Hematopoietic multipotent progenitor cell treated with erythropoietin and hydrocortisone succinate and interleukin-3 and kit ligand, for 8 days (in vitro differentiated cells): ENCODE measurements around the gene PDE9A.
"Not testable (repeated sequence)": the region's sequence is repeated elsewhere in the genome, so short reads cannot be mapped to it uniquely, and the experiment has no call there.

Source experiments
- DNase-seq: peaks from one replicate; pipeline ENCODE4 v3.0.0-alpha.2; 2015

PDE9A gene

GRCh38 chr21:42653231-42654061 is at the start of gene PDE9A:
PDE9A (plus strand) TSS chr21:42653621; CDS start chr21:42653815, 194 bp downstream.
- DNase-seq: no peak

DNA sequence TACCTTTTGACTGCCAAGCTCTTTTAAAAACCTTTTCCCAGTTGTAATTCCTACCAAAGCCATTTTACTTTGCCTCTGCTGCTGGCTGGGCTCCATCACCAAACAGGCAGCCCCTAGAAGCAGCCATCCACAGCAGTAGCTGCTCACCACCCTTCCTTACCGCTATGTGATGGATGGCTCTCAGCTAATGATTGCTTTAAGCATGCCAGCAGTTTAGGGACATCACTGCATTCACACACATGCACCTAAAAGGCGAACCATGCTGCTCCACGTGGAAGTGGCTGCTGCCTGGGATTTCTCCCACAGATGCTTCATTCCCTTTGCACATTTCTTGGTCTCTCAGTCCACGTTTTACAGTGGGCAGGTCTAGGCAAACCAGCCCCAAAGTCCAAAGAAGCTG is 46.3 kb upstream of the PDE9A start:
- no peak for DNase-seq

DNA sequence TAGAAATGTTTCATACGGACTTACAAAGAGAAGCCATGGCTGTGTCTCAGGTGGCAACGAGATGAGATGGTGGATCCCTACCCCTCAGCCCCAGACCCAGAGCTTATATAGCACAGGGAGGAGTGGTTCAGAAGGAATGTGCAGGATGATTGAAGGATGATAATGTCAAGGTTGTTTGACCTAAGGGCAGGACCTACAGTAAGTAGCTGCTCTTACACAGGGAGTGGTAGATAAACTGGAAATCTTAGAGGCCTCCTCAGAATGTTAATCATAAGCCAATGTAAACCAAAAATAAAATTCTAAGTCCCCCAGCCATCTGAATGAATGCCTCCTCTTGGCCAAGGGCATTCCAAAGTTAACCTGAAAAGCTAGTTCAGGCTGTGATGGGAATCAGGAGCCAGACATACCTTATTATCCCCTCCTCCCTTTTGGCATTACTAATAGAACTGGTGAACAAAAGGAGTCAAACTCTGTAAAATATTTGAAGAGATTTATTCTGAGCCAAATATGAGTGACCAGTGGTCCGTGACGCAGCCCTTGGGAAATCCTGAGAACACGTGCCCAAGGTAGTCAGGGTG is 45.8 kb upstream of the PDE9A start:
- DNase-seq: no peak

DNA sequence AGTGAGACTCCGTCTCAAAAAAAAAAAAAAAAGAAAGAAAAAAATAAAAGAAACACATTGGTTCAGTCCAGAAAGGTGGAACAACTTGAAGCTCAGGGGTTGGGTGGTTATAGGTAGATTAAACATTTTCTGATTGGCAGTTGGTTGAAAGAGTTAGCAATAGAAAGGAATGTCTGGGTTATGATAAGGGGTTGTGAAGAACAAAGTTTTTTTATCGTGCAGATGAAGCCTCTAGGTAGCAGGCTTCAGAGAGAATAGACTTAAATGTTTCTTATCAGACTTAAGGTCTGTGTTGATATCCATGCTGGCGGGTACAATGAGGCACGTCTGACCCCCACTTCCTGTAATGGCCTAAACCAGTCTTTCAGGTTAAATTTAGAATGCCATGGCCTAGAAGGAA is 45.0 kb upstream of the PDE9A start:
- DNase-seq: peak; percentile 74

GRCh38 chr21:42609811-42610210 is 43.6 kb upstream of the PDE9A start:
- DNase-seq: peak; percentile 20

GRCh38 chr21:42611852-42612251 is 41.6 kb upstream of the PDE9A start:
- no peak for DNase-seq

- peak; percentile 21 for DNase-seq
Observed at GRCh38 chr21:42612390-42612789, 41.0 kb upstream of the PDE9A start.

DNA sequence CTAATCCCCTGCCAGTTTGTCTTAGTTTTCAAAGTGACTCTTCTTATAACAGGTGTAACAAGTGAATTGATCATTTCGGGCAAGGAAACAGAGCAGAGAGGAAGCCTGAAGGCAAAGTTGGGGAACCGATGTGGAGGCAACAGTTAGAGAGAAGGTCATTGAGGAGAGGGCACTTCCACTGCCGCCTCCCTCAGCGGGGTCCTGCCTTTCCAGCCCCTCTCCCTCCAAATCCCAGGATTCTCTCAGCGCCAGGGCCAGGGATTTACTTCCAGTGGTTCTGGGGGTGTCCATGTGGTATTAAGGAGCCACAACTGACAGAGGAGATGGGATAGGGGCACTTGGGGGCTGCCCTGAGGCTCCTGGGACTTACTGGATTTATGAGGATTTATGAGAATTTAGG is 39.7 kb upstream of the PDE9A start:
- DNase-seq: no peak

DNA sequence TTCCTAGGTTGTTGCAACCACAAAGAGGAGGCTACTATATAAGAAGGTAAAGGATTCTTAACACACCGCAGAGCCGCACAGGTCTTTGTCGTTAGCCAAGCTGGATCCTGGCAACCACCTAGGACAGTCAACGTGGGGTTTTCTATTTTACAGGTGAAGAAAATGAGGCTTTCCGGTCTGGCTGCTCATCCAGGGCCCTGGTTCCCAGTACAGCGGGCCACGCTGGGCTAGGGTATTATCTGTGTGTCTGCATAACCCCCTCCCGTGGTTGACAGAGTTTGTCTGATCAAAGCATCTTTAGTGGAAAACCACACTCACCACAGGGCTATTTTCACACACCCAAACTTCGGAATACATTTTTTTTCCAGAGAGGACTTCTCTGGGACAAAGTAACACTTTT is 39.0 kb upstream of the PDE9A start:
- DNase-seq: peak; percentile 59

- peak; percentile 54 for DNase-seq
Observed at GRCh38 chr21:42614811-42615351, 38.5 kb upstream of the PDE9A start.

DNA sequence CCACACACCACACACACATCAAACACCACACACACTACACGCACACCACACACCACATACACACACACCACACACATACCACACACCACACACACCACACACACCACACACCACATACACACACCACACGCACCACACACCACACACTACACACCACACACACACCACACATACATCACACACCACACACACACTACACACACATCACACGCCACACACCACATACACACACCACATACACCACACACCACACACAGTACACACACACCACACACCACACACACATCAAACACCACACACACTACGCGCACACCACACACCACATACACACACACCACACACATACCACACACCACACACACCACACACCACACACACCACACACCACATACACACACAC is 38.0 kb upstream of the PDE9A start:
- not testable (repeated sequence) for DNase-seq

DNA sequence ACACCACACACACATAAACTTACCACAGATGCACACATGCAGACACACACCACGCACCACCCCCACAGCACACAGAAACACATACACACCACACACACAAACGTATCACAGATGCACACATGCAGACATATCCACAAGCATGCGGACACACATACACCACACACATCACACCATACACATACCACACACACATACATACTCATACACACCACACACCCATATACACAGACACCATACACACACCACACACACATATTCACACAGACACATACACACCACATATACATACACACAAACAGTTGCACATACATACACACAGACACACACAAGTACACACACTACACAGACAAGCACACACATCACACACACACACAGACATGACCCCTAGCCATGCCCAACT is 37.5 kb upstream of the PDE9A start:
- DNase-seq: no peak

DNA sequence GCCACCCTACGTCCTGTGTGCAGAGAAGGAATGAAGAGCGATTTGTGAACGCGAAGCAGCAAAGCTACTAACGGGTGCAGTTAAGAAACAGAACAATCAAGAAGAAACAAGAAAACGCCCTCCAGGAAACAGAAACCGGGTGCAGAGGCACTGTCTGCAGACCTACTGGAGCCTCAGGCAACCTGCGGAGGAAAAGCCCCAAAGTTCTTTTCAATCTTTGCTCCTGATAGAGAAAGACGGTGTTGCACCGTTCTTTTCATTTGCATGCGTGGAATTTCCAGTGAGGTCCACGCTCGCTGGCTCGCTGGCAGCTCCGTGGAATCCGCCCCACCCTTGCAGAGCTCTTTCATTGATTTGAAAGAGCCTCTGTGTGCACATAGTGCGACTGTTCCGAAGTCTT is 37.0 kb upstream of the PDE9A start:
- DNase-seq: no peak

DNA sequence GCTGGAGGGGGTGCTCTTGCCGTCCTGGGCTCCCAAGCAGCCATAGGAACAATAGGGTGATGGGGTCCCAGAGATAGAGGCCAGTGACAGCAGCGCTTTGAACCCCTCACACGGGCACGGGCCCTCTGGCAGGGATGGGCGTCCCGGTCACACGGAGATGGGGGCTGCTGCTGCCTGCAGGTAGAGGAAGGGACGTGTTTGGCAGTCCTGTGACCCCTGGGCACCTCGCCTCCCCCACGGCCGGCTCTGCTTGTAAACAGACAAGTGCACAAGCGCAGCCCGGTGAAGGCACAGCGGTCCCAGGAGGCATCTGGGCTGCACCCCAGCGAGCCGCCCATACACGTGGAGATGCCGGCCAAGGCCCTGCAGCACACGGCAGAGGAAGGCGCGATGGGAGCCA is 36.5 kb upstream of the PDE9A start:
- no peak for DNase-seq

GRCh38 chr21:42617486-42617885 is 35.9 kb upstream of the PDE9A start:
- no peak for DNase-seq

- no peak for DNase-seq
Observed at GRCh38 chr21:42618707-42619102, 34.7 kb upstream of the PDE9A start.

GRCh38 chr21:42619166-42619565 is 34.3 kb upstream of the PDE9A start:
- no peak for DNase-seq

GRCh38 chr21:42619841-42620240 is 33.6 kb upstream of the PDE9A start:
- no peak for DNase-seq

GRCh38 chr21:42621166-42621818 is 32.1 kb upstream of the PDE9A start:
- no peak for DNase-seq

DNA sequence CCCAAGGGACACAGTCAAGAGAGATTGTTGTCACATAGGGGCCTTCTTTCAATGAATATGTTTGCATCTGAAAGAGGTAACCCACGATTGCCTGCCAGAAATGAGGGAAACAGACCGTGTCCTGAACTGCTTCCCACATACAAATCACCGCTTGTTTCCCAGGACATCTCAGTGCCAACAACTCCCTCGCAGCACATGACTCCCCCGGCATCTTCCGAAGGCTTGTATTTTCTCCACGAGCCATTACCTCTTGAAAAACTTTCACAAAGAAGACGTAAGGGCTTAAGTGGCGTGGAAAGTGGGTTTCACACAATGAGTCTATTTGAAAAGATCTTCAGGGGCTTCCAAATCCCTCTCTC is 31.6 kb upstream of the PDE9A start:
- DNase-seq: no peak

GRCh38 chr21:42622284-42622683 is 31.1 kb upstream of the PDE9A start:
- no peak for DNase-seq

DNA sequence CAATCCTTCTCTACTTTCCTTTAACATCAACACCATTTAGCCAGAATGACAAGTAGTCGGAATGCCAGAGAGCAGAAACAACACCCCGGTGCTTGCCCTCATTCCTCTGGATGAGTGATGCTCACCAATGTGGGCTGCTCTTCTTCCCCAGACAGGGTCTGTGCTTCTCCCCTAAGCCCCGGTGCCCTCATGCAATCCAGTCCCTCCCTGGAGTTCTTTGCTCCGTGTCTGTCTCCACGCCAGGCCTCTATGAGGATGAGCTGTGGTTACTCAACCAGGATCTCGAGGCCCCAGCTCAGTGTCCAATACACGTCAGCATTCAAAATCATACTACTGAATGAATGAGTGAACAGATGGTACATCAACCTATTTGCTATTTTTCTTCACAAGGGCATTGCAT is 29.7 kb upstream of the PDE9A start:
- no peak for DNase-seq

DNA sequence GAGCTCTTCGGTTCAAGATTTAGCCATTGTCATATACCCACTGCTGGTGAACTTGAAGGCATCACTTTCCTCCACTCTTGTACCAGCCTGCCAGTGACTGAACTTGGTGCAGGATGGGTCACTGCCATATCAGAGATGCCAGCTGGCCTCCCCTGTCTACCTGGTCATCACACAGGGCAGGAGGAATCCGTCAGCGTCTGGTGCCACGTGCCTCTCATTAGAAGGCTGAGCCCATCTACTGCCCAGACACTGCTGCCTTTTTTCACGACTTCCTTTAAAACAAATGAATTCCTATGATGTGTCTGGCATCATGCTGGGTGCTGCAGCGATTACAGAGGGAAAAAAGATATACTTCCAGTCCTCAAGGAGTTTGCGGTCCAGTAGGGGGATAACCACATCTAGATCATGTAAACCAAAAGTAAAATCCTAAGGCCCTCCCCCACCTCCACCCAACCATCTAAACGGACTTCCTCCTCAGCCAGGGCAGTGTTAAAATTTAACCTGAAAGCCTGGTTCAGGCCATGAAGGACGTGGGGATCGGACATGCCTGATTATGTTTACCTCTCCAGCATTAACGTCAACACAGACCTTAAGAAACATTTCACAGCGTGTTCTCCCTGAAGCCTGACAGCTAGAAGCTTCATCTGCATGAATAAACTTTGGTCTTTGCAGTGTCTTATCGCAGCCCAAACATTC is 29.2 kb upstream of the PDE9A start:
- DNase-seq: no peak
